Omental fat pad (tissue), 4 donors: ENCODE data around the gene TRAPPC3L. TPM values are rescaled to one million over a fixed set of nuclear protein-coding genes. Genes with fewer than 3 reads are reported as not detected.
A peak's percentile ranks its signal among the peaks of the same experiment; 100 is the strongest.

Experiments
- ATAC-seq: fragments of 150-250 bp; one replicate; pipeline ENCODE4 v1.9.1; 2016; ENCODE audit warnings: mild to moderate bottlenecking, moderate library complexity; ENCODE audit not compliant: low FRiP score
- DNase-seq: peaks from one replicate; pipeline ENCODE4 v3.0.0-alpha.2; 2019; ENCODE audit warnings: low spot score
- CTCF ChIP-seq, 3 donors: fragments of 450-650 bp; IDR thresholded peaks; one replicate each; pipeline ENCODE4 v1.5.1; 2016 to 2017; ENCODE audit warnings: antibody characterized with exemption in 3 of 3, mild to moderate bottlenecking in 3 of 3, moderate library complexity in 2 of 3
- total RNA-seq, 4 donors: library from RNA; depleted of rRNA; stranded (reverse); fragments of >200 nt; gene quantifications; one replicate each; pipeline ENCODE4 v1.1.0, GENCODE V29; 2016

TRAPPC3L gene
- total RNA-seq, 4 donors from 2014 or later, result 0.63 TPM; not detected in 3

DNA sequence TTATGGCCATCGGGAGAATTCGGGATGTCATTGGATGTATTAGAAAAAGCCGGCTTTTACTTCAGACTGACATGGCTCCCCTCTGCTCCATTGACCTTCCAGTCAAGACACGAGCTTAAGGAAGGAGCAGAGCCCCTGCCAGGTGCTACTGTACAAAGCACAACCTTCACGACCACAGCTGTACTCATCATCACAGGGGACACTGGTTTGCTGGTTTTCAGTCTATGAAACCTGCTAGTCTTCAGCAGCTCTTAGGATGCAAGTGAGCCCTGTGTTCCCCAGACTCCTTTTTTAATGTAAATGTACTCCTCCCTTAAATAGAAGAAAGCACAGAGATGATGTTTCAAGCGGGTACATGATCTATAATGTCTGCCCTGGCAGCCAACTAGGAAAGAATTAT lies 1.9 kb upstream of the TRAPPC3L start:
- ATAC-seq (no peak), DNase-seq (no peak)
- TF ChIP-seq CTCF (IDR thresholded peaks at IDR 0.05), result no peak

- ATAC-seq, result no peak
Observed at GRCh38 chr6:116543149-116543548, 2.3 kb downstream of the TRAPPC3L start.

GRCh38 chr6:116542426-116542825 lies 3.1 kb downstream of the TRAPPC3L start:
- TF ChIP-seq CTCF (IDR thresholded peaks at IDR 0.05), result no peak
- DNase-seq (no peak), ATAC-seq (no peak)

More at GRCh38 chr6:116543149-116543548, 2.3 kb downstream of the TRAPPC3L start:
- DNase-seq, result no peak
- TF ChIP-seq CTCF (IDR thresholded peaks at IDR 0.05), result no peak

GRCh38 chr6:116536216-116536621 lies 9.3 kb downstream of the TRAPPC3L start:
- TF ChIP-seq CTCF (IDR thresholded peaks at IDR 0.05), result no peak
- DNase-seq (no peak), ATAC-seq (peak; percentile 70)

DNA sequence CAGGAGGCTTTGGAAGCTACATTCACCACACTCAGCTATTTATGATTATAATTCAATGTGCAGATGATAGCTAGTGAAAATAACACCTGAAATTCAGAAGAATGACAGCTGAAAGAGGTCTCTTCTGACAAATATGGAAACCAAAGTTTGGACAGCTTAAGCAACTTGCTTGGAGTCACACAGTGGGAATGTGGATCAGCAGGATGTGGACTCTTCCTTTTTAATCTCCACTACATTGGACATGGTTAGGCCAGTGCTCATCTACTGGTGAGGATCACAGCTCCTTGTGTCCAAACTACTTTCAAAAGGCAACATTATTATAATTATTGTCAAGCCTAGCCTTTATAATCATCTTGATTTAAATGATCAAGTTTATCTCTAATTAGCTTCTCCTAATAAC lies 10.4 kb downstream of the TRAPPC3L start:
- ATAC-seq, result no peak
- no peak for TF ChIP-seq CTCF (IDR thresholded peaks at IDR 0.05)

GRCh38 chr6:116533233-116533957 lies 12.1 kb downstream of the TRAPPC3L start:
- TF ChIP-seq CTCF (IDR thresholded peaks at IDR 0.05), result no peak
- DNase-seq, result no peak
- ATAC-seq, result no peak

More for the DNA sequence above, 10.4 kb downstream of the TRAPPC3L start:
- DNase-seq, result no peak
